HG02678 (cell line): Measurements from ENCODE around the gene PDE2A.

Source experiments
- ATAC-seq: cut with Tn5 transposase; IDR thresholded peaks from one replicate; pipeline ENCODE4 v1.9.1; 2021; ENCODE audit warnings: mild to moderate bottlenecking, moderate library complexity; ENCODE audit not compliant: unreplicated experiment

PDE2A gene

GRCh38 chr11:72617080-72617762 is 57.0 kb downstream of the PDE2A start:
- no peak for ATAC-seq

GRCh38 chr11:72616655-72617054 is 57.6 kb downstream of the PDE2A start:
- ATAC-seq = no peak

DNA sequence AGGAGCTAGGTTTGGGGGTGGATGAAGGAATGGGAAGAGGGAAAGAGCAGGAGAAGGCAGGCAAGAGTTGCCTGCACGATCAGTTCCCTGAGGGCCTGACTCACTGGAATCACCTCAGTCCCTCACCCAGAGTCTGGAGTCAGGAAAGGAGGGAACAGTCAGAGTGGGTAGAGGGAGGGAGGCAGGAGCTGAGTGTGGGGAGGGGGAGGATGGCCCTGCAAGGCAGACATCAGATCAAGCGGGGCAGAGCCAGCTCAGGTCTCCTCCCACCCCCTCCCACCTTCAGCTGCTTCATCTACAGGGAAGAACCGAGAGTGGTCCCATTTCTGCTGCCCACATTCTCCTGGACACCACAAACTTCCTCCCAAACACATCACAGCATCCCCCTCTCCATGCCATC is 58.9 kb downstream of the PDE2A start:
- no peak for ATAC-seq

GRCh38 chr11:72614381-72614780 is 59.8 kb downstream of the PDE2A start:
- no peak for ATAC-seq

GRCh38 chr11:72613977-72614376 is 60.2 kb downstream of the PDE2A start:
- peak; percentile 70 for ATAC-seq

DNA sequence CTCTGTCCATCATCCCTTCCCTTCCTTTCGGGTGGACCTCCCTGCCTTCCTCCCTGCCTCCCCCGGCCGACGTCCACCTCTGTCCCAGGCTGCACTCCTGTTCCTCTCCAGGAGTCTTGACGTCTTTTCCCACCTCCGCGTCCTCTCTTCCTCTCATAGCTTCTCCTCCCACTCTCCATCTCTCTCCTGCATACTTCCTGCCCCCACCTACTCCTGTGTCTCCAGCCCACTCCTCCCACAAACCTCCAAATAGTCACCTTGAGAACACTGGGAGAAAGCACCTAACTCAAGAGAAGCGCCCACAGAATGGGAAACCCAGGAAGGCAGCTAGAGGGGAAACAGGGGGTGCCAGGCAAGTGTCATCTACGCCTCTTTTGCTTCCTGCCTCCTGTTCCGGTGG is 60.8 kb downstream of the PDE2A start:
- no peak for ATAC-seq

- no peak for ATAC-seq
Observed at GRCh38 chr11:72609476-72609875, 64.7 kb downstream of the PDE2A start.

GRCh38 chr11:72609045-72609444 is 65.2 kb downstream of the PDE2A start:
- ATAC-seq = no peak

DNA sequence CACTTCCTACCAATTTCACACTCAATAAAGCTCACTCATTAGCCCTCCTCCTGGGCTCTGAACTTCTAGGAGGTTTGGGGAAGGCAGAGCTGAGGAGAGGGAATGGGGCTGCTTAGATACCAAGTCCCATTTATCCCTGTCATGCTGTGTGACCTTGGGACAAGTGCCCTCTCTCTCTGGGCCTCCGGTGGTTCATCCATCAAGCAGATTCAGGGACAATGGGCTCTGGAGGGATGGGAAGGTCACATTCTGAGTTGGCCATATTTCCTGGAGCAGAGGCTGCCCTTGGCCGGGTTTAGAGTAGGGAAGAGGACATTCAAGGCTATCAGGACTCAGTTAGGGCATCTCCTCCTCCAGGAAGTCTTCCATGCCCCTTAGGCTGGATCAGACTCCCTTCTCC is 66.7 kb downstream of the PDE2A start:
- no peak for ATAC-seq

DNA sequence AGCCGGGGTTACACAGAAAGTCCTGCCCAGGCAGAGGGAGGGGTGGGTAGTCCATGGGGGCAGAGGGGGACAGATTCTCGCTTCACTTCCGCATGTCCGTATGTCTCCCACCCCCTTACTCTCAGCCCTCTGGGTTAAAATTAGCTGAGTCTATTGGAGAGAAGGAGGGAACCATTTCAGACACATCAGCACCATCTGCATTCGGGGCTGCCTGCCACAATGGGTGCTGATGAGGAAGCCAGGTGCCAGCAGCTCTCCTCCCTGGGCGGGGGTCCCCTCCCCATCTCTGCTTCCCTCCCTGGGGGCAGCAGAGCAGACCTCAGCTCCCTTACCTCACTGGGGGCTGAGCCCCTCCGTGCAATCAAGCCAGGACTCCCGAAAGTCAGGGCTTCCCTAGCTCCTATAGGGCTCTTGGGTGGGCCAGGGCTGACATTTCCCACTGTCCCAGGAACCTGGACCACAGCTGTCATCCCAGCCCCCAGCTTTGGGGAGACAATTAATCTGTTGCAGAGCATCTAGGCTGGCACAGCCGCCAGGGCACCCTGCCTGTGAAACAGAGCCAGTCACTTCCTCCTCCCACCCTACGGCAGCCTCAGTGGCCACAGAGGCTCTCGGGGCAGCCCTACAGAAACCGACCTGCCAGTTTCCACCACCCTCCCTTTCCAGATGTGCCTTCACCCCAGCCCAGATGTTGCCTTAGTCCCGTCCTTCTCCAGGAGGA is 67.3 kb downstream of the PDE2A start:
- no peak for ATAC-seq

GRCh38 chr11:72605973-72606747 is 68.1 kb downstream of the PDE2A start:
- ATAC-seq = no peak

DNA sequence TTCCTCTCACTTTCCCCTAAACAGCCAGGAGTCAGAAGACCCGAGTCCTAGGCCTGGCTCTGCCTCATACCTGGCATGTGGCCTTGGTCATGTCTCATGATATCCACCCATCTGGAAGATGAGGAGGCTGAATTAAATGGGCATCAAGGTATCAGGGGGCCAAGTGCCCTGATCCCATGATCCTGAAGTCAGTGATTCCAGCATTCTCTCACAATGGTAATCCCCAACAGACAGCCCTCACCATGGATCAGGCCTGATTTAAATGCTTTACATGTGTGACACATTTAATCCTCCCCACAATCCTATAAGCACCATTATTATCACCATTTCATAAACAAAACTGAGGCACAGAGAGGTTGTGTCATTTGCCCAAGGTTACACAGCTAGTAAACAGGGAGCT is 70.0 kb downstream of the PDE2A start:
- no peak for ATAC-seq

DNA sequence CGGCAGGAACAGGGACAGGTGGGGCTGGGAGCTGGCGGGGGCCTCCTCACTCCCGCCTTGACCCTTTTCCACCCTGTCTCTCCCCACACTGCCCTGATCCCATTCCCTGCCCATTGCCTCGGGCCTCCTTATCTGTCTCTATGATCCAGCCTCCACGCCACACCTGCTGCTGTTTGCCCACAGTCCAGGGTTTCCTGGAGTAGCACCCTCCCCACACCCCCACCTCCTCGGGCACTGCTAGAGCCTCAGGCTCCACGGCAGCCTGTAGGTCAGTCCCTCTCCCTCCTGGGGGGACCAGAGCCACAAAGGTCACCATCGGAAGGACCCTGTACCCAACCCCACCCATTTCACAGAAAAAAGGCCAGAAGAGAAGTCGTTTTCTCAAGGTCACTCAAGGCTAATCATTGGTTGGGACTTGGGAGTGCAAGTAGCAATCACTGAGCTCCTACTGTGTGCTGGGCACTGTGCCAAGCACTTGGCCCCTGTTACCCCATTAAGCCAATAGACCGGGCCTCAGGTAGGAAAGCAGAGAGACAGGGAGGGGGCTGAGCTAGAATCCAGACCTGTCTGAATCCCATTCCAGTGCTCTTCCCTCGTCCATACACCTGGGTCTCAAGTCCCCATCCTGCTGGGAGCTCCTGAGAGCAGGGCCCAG is 71.8 kb downstream of the PDE2A start:
- ATAC-seq = no peak

DNA sequence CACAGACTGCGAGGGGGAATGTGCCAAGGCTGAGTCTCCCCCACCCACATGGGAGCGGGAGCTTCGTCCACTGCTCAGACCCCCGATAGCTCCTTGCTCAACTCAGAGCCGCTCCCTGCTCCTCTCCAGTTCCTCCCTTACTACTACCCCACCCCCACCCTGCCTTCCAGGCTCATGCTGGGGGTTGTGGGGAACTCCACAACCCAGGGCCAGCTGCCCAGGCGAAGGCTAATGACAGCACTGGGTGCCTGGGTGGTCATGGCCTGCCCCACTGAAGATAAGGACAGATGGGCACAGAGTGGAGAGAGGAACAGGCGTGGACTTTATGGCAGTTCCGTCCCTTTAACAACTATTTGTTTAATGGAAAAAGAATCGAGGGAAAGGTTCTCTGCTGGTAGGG is 73.7 kb downstream of the PDE2A start:
- no peak for ATAC-seq

DNA sequence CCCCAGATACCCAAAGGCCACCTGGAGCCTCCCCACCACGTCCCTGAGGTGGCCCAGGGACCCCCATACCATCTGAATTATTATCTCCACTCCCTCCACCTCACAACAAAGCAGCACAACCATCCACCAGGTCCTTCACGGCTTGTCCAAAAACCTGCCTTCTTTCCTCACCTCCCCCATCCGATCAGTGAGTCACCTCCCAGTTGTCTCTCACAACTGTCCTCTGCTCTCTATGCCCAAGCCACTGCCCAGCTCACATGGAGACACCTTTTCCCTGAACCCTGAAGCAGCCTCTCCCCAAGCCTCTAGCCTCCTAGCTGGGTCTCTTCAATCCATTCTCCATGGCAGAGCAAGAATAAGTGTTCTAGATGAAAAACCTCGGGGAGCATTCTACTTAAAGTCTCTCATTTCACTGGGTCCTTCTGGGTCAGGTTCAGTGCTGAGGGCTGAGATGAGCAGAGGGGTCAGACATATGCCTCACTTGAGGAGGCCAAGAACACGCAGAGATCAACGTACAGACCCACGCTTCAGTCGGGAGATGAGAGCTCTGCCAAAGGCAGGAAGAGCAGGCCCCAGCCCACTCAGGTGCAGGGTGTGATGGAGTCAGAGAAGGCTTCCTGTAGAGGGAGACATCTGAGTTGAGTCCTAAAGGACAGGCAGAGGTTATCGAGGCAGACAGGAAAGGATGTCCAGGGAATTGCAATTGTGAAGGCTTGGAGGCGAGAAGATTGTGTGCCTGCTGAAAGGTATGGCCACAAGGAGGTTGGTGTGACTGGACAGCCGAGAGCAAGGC is 74.7 kb downstream of the PDE2A start:
- no peak for ATAC-seq

GRCh38 chr11:72598906-72599305 is 75.3 kb downstream of the PDE2A start:
- no peak for ATAC-seq

DNA sequence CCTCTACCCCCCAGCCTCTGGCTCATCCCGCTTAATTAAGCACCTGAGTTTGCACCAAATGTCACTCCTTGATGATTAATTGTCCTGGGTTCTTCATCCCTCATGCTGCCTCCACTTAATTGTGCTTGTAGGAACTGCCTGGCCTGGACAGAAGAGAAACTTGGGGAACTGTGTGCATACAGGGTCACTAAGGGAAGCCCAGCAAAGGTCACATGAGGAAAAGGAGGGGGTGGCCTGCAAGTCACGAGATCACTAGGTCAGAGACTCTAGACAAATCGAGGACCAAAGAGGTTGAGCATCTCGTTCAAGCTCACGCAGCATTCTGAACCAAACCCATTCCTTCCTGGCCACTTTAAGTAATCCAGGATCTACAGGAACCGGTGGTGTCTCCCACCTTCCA is 75.8 kb downstream of the PDE2A start:
- ATAC-seq = no peak

- no peak for ATAC-seq
Observed at GRCh38 chr11:72597721-72598120, 76.5 kb downstream of the PDE2A start.

DNA sequence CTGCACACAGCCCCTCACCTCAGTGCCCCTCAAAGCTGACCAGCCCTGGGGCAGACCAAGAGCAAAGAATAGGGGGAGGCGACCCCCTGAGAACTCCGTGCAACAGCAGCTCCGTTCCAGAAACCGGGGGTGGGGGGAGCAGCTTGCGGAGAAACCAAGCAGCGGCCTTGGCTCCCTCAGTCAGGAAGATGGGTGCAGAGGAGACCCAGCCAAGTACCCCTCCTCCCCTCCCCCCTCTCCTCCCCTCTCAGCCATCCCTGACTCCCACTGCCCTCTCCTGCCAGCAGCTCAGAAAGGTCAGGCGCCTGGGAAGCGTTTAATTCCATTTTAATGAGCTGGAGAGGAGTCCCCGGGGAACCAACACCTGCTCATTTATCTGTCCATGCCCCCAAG is 78.9 kb downstream of the PDE2A start:
- ATAC-seq = no peak

DNA sequence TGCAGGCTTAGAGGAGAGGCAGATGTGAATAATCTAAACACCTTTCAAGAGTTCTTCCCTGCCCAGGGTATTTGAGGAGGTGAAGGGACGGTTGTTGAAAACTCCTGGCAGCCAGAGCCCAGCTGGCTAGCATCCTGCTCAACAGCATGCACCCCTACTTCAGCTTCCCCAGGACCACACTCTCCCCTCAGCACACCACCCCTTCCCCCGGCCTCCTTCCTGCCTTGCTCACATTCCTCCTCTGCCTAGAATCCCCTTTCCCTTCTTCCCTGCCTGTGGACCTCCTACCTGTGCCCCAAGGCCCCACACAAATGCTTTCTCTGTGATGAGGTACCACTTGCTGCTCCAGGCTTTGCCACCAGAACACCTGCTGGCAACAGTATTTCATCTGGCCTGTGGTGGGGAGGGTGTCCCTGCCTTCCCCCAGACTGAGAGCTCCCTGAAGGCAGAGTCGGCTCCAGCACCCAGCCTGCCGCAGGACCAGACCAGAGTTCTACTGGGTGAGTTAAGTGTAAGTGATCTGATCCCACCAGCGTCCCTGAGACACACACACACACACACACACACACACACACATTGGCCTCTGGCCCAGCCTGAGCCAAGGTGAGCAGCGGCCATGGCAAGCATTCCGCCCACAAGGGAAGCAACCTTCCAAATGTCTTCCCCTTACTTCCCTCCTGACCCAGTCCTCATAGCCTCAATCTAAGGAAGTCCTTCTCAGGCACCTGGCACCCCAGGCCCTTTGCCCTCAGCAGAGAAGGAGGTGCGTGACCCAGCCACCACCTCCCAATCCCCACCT is 79.5 kb downstream of the PDE2A start:
- no peak for ATAC-seq
